ENCODE data around the gene MSRB3.
"Not testable (repeated sequence)": the region's sequence is repeated elsewhere in the genome, so short reads cannot be mapped to it uniquely, and the experiment has no call there.

The MSRB3 gene

GRCh38 chr12:65282840-65283239 lies 4.4 kb downstream of the MSRB3 start:
- peaks cover 67% of the 10 kb centered on the region for H3K4me1 ChIP-seq (ENCODE audit: insufficient read depth, low read length, poor library complexity, severe bottlenecking)
- peaks cover 59% of the 10 kb centered on the region for H4K20me1 ChIP-seq (ENCODE audit: insufficient read depth, low read length, poor library complexity, severe bottlenecking)
- peak overlapping the region; percentile 95 for H3K4me2 ChIP-seq (ENCODE audit: low read depth, low read length, poor library complexity, severe bottlenecking)
- TF ChIP-seq CTCF (conservative IDR thresholded peaks at IDR 0.05; ENCODE audit: low read length) (peak; percentile 57), EZH2phosphoT487 (IDR thresholded peaks at IDR 0.05; ENCODE audit: borderline replicate concordance) (no peak)
- no peaks in the 10 kb centered on the region for H3K27me3 ChIP-seq (ENCODE audit: insufficient read depth, low read length, poor library complexity, severe bottlenecking)
- H2AFZ ChIP-seq (ENCODE audit: low read length): no peak overlapping the region
- no peaks in the 10 kb centered on the region for H3K9me3 ChIP-seq (ENCODE audit: insufficient read depth, low read depth, low read length)
- peak overlapping the region; percentile 91 for H3K4me3 ChIP-seq (ENCODE audit: low read length, poor library complexity, severe bottlenecking)
- H3K36me3 ChIP-seq (ENCODE audit: insufficient read depth, low read length): no peaks in the 10 kb centered on the region
- no peaks in the 10 kb centered on the region for H3K9me2 ChIP-seq (replicated peaks; ENCODE audit: low read depth, low read length)
- peaks cover 88% of the 10 kb centered on the region for H3K79me2 ChIP-seq (ENCODE audit: insufficient read depth, low read length)
- H3F3A ChIP-seq (ENCODE audit: low read depth): peaks cover 4% of the 10 kb centered on the region
- peak overlapping the region; percentile 87 for H3K9ac ChIP-seq (ENCODE audit: low read depth, low read length, poor library complexity, severe bottlenecking)

- H3F3A ChIP-seq (ENCODE audit: low read depth); H2AFZ ChIP-seq (ENCODE audit: low read length); H3K9ac ChIP-seq (ENCODE audit: low read depth, low read length, poor library complexity, severe bottlenecking); H3K36me3 ChIP-seq (ENCODE audit: insufficient read depth, low read length); H3K27me3 ChIP-seq (ENCODE audit: insufficient read depth, low read length, poor library complexity, severe bottlenecking); H3K9me2 ChIP-seq (replicated peaks; ENCODE audit: low read depth, low read length); H3K9me3 ChIP-seq (ENCODE audit: insufficient read depth, low read depth, low read length): not testable (repeated sequence)
- H3K79me2 ChIP-seq (ENCODE audit: insufficient read depth, low read length): peaks cover 96% of the 10 kb centered on the region
- H3K4me1 ChIP-seq (ENCODE audit: insufficient read depth, low read length, poor library complexity, severe bottlenecking): peaks cover 66% of the 10 kb centered on the region
- H3K4me3 ChIP-seq (ENCODE audit: low read length, poor library complexity, severe bottlenecking): peak overlapping the region; percentile 91
- H4K20me1 ChIP-seq (ENCODE audit: insufficient read depth, low read length, poor library complexity, severe bottlenecking): peaks cover 84% of the 10 kb centered on the region
- H3K4me2 ChIP-seq (ENCODE audit: low read depth, low read length, poor library complexity, severe bottlenecking): peak overlapping the region; percentile 95
Measured at GRCh38 chr12:65285532-65285931, 7.0 kb downstream of the MSRB3 start.

- Histone ChIP-seq H3K4me2 (ENCODE audit: low read depth, low read length, poor library complexity, severe bottlenecking) (peak overlapping the region; percentile 58), H3K9ac (ENCODE audit: low read depth, low read length, poor library complexity, severe bottlenecking) (no peak overlapping the region), H3K4me3 (ENCODE audit: low read length, poor library complexity, severe bottlenecking) (peak overlapping the region; percentile 34), H3K4me1 (ENCODE audit: insufficient read depth, low read length, poor library complexity, severe bottlenecking) (peaks cover 49% of the 10 kb centered on the region), H3K27me3 (ENCODE audit: insufficient read depth, low read length, poor library complexity, severe bottlenecking) (no peaks in the 10 kb centered on the region), H3K79me2 (ENCODE audit: insufficient read depth, low read length) (peaks cover 96% of the 10 kb centered on the region), H3K36me3 (ENCODE audit: insufficient read depth, low read length) (no peaks in the 10 kb centered on the region; the same call in 1 of the 2 replicates), H3K9me2 (replicated peaks; ENCODE audit: low read depth, low read length) (no peaks in the 10 kb centered on the region), H2AFZ (ENCODE audit: low read length) (no peak overlapping the region), H4K20me1 (ENCODE audit: insufficient read depth, low read length, poor library complexity, severe bottlenecking) (peaks cover 92% of the 10 kb centered on the region), H3K9me3 (ENCODE audit: insufficient read depth, low read depth, low read length) (no peaks in the 10 kb centered on the region), H3F3A (ENCODE audit: low read depth) (peaks cover 3% of the 10 kb centered on the region; the same call in 1 of the 2 replicates)
- TF ChIP-seq EZH2phosphoT487 (IDR thresholded peaks at IDR 0.05; ENCODE audit: borderline replicate concordance): no peak
- TF ChIP-seq CTCF (conservative IDR thresholded peaks at IDR 0.05; ENCODE audit: low read length): no peak
Measured at GRCh38 chr12:65287426-65287825, 8.9 kb downstream of the MSRB3 start.

- no peak overlapping the region for H2AFZ ChIP-seq (ENCODE audit: low read length)
- H3K27me3 ChIP-seq (ENCODE audit: insufficient read depth, low read length, poor library complexity, severe bottlenecking): no peaks in the 10 kb centered on the region
- peaks cover 89% of the 10 kb centered on the region for H4K20me1 ChIP-seq (ENCODE audit: insufficient read depth, low read length, poor library complexity, severe bottlenecking)
- H3K36me3 ChIP-seq (ENCODE audit: insufficient read depth, low read length): no peaks in the 10 kb centered on the region; the same call in 1 of the 2 replicates
- no peak overlapping the region for H3K4me2 ChIP-seq (ENCODE audit: low read depth, low read length, poor library complexity, severe bottlenecking)
- H3K4me1 ChIP-seq (ENCODE audit: insufficient read depth, low read length, poor library complexity, severe bottlenecking): peaks cover 28% of the 10 kb centered on the region
- TF ChIP-seq EZH2phosphoT487 (IDR thresholded peaks at IDR 0.05; ENCODE audit: borderline replicate concordance): no peak
- TF ChIP-seq CTCF (conservative IDR thresholded peaks at IDR 0.05; ENCODE audit: low read length): no peak
- peaks cover 1% of the 10 kb centered on the region; the same call in 1 of the 2 replicates for H3F3A ChIP-seq (ENCODE audit: low read depth)
- no peaks in the 10 kb centered on the region for H3K9me2 ChIP-seq (replicated peaks; ENCODE audit: low read depth, low read length)
- H3K9me3 ChIP-seq (ENCODE audit: insufficient read depth, low read depth, low read length): no peaks in the 10 kb centered on the region
- H3K4me3 ChIP-seq (ENCODE audit: low read length, poor library complexity, severe bottlenecking): no peak overlapping the region
- no peak overlapping the region for H3K9ac ChIP-seq (ENCODE audit: low read depth, low read length, poor library complexity, severe bottlenecking)
- H3K79me2 ChIP-seq (ENCODE audit: insufficient read depth, low read length): peaks cover 97% of the 10 kb centered on the region
Measured at GRCh38 chr12:65292241-65292640, 13.8 kb downstream of the MSRB3 start.
